Tibial nerve (tissue), 4 donors: ENCODE results near the gene MAML3. TPM values are rescaled to one million over a fixed set of nuclear protein-coding genes. Genes with fewer than 3 reads are reported as not detected.

ENCODE experiments used
- DNase-seq, 2 donors: peaks; one replicate each; pipeline ENCODE4 v3.0.0-alpha.2; 2019; ENCODE audit warnings: low spot score in 2 of 2
- H3K27ac ChIP-seq, 4 donors: fragments of 200-600 bp; sonication (generic) in 3 of 4; one replicate each; pipeline ENCODE4 v1.5.1; 2017 to 2019; ENCODE audit warnings: mild to moderate bottlenecking in 1 of 4
- H3K27me3 ChIP-seq, 2 donors: fragments of 200-600 bp; sonication (generic) in 1 of 2; one replicate each; pipeline versions ENCODE4 v1.5.1 to v1.6.0; 2017 to 2019
- H3K36me3 ChIP-seq, 3 donors: fragments of 200-600 bp; sonication (generic); one replicate each; pipeline ENCODE4 v1.5.1; 2018 to 2019
- H3K4me1 ChIP-seq, 4 donors: fragments of 200-600 bp; sonication (generic) in 3 of 4; one replicate each; pipeline ENCODE4 v1.5.1; 2017 to 2019
- H3K4me3 ChIP-seq, 4 donors: fragments of 200-600 bp; sonication (generic) in 3 of 4; one replicate each; pipeline ENCODE4 v1.5.1; 2017 to 2019; ENCODE audit warnings: mild to moderate bottlenecking in 1 of 4, moderate library complexity in 1 of 4
- H3K9me3 ChIP-seq, 4 donors: fragments of 200-600 bp; sonication (generic) in 3 of 4; one replicate each; pipeline ENCODE4 v1.5.1; 2017 to 2019
- CTCF ChIP-seq, 5 experiments: fragments of 200-600 bp in 3 of 5; fragments of 450-650 bp in 2 of 5; sonication (generic) in 3 of 5; IDR thresholded peaks; one replicate each; pipeline ENCODE4 v1.5.1; 2016 to 2019; ENCODE audit warnings: antibody characterized with exemption in 5 of 5, mild to moderate bottlenecking in 3 of 5, moderate library complexity in 2 of 5
- EP300 ChIP-seq, 2 donors: sonication (generic); formaldehyde crosslinking; IDR thresholded peaks; one replicate each; pipeline ENCODE4 v1.6.1; 2017; ENCODE audit warnings: antibody characterized with exemption in 2 of 2, mild to moderate bottlenecking in 1 of 2
- POLR2A ChIP-seq, 2 donors: fragments of 450-650 bp; IDR thresholded peaks; one replicate each; pipeline ENCODE4 v1.6.1; 2017; ENCODE audit warnings: antibody characterized with exemption in 2 of 2, mild to moderate bottlenecking in 2 of 2, moderate library complexity in 2 of 2
- WGBS, 2 donors: methylation state at CpG; one replicate each; pipeline ENCODE4 v1.1.5; 2018; 5-methylcytosine and 5-hydroxymethylcytosine counted together
- total RNA-seq, 4 donors: library from RNA; depleted of rRNA; stranded (reverse); fragments of >200 nt; gene quantifications; one replicate each; pipeline ENCODE4 v1.1.0, GENCODE V29; 2016

Gene MAML3
- total RNA-seq, 4 donors from 2014 or later: 8.6 to 10.5 (median 9.4) TPM

- no peak for DNase-seq
Observed at GRCh38 chr4:140157341-140157740, 3.4 kb upstream of the MAML3 start.

GRCh38 chr4:140156529-140157171, 2.7 kb upstream of the MAML3 start:
- Histone ChIP-seq H3K36me3 (no peaks in the 10 kb centered on the region), H3K27me3 (no peaks in the 10 kb centered on the region), H3K27ac (no peak overlapping the region), H3K4me1 (peaks cover 0 to 16% (median 3%) of the 10 kb centered on the region in 4 donors), H3K4me3 (no peak overlapping the region), H3K9me3 (no peaks in the 10 kb centered on the region)
- WGBS, 2 donors: 67 to 70% methylated on average over 4 of the region's 4 CpGs
- TF ChIP-seq EP300 (IDR thresholded peaks at IDR 0.05): no peak
- no peak for TF ChIP-seq CTCF (IDR thresholded peaks at IDR 0.05)
- TF ChIP-seq POLR2A (IDR thresholded peaks at IDR 0.05): no peak
- DNase-seq: no peak

More at GRCh38 chr4:140157341-140157740, 3.4 kb upstream of the MAML3 start:
- Histone ChIP-seq H3K4me3 (no peak overlapping the region), H3K27me3 (no peaks in the 10 kb centered on the region), H3K36me3 (no peaks in the 10 kb centered on the region), H3K27ac (no peak overlapping the region), H3K9me3 (no peaks in the 10 kb centered on the region), H3K4me1 (peaks cover 0 to 16% (median 3%) of the 10 kb centered on the region in 4 donors)
- TF ChIP-seq POLR2A (IDR thresholded peaks at IDR 0.05) (no peak), CTCF (IDR thresholded peaks at IDR 0.05) (no peak), EP300 (IDR thresholded peaks at IDR 0.05) (no peak)
- WGBS, 2 donors: 94% methylated on average over 2 of the region's 2 CpGs

GRCh38 chr4:140154572-140154891, 548 bp upstream of the MAML3 start:
- Histone ChIP-seq H3K27ac (peak overlapping the region; percentile 92 to 100 (median 95)), H3K27me3 (no peaks in the 10 kb centered on the region)
- WGBS, 2 donors: 82% methylated on average over 3 of the region's 3 CpGs

GRCh38 chr4:140153419-140153717, 616 bp downstream of the MAML3 start:
- Histone ChIP-seq H3K4me3 (peak overlapping the region; percentile 79 to 94 (median 80)), H3K9me3 (no peaks in the 10 kb centered on the region), H3K27me3 (no peaks in the 10 kb centered on the region), H3K4me1 (peaks cover 0 to 22% (median 2%) of the 10 kb centered on the region in 4 donors), H3K27ac (peak overlapping the region; percentile 92 to 100 (median 95)), H3K36me3 (no peaks in the 10 kb centered on the region)
- no peak for DNase-seq
- WGBS, 2 donors: 1 to 2% methylated on average over 14 of the region's 14 CpGs
- TF ChIP-seq CTCF (IDR thresholded peaks at IDR 0.05) (no peak), POLR2A (IDR thresholded peaks at IDR 0.05) (peak in 1 of 2 donors; percentile 4)

More at GRCh38 chr4:140154572-140154891, 548 bp upstream of the MAML3 start:
- Histone ChIP-seq H3K4me1 (peaks cover 0 to 17% (median 3%) of the 10 kb centered on the region in 4 donors), H3K36me3 (no peaks in the 10 kb centered on the region), H3K9me3 (no peaks in the 10 kb centered on the region), H3K4me3 (peak overlapping the region; percentile 79 to 94 (median 80))
- no peak for DNase-seq
- TF ChIP-seq EP300 (IDR thresholded peaks at IDR 0.05) (no peak), POLR2A (IDR thresholded peaks at IDR 0.05) (no peak), CTCF (IDR thresholded peaks at IDR 0.05) (no peak)

GRCh38 chr4:140152751-140153418, 1.1 kb downstream of the MAML3 start:
- peak overlapping the region; percentile 79 to 94 (median 80) for H3K4me3 ChIP-seq
- peaks cover 0 to 21% (median under 1%) of the 10 kb centered on the region in 4 donors for H3K4me1 ChIP-seq
- H3K9me3 ChIP-seq: no peaks in the 10 kb centered on the region
- WGBS, 2 donors: 1% methylated on average over 27 to 38 of the region's 54 CpGs
- TF ChIP-seq POLR2A (IDR thresholded peaks at IDR 0.05) (no peak), CTCF (IDR thresholded peaks at IDR 0.05) (no peak), EP300 (IDR thresholded peaks at IDR 0.05) (no peak)
- peak overlapping the region; percentile 92 to 100 (median 95) for H3K27ac ChIP-seq
- H3K27me3 ChIP-seq: no peaks in the 10 kb centered on the region
- peak; percentile 28 to 44 for DNase-seq
- H3K36me3 ChIP-seq: no peaks in the 10 kb centered on the region
